A549 (cell line): Measurements from ENCODE around the gene TSPAN4.
A peak's percentile ranks its signal among the peaks of the same experiment; 100 is the strongest.

Experiments used
- BCL3 ChIP-seq: fragments of >200 bp; sonication (Bioruptor Twin); formaldehyde crosslinking; IDR thresholded peaks from 3 replicates; pipeline ENCODE4 v1.6.1; 2016
- CTCF ChIP-seq: fragments of >200 bp; sonication (Bioruptor Twin); formaldehyde crosslinking; IDR thresholded peaks from 3 replicates; pipeline ENCODE4 v1.5.1; 2016
- EHMT2 ChIP-seq: fragments of 200-600 bp; sonication (generic); IDR thresholded peaks from 2 replicates; pipeline ENCODE4 v1.6.1; 2016; ENCODE audit warnings: antibody characterized with exemption, low read depth, mild to moderate bottlenecking, moderate library complexity
- HES2 ChIP-seq: fragments of >200 bp; sonication (Bioruptor Twin); formaldehyde crosslinking; IDR thresholded peaks from 2 replicates; pipeline ENCODE4 v1.6.1; 2016
- HMGXB4 ChIP-seq: fragments of 250-450 bp; sonication (Bioruptor Pico); IDR thresholded peaks from 2 replicates; pipeline ENCODE4 v1.5.0; 2021; ENCODE audit warnings: mild to moderate bottlenecking, moderate library complexity, borderline replicate concordance
- KDM1A ChIP-seq: fragments of 200-600 bp; sonication (generic); IDR thresholded peaks from 2 replicates; pipeline ENCODE4 v1.6.1; 2016; ENCODE audit warnings: low read depth, mild to moderate bottlenecking
- MAX ChIP-seq: IDR thresholded peaks from 2 replicates; pipeline ENCODE4 v1.6.1; 2012
- MAZ ChIP-seq: fragments of 150-350 bp; IDR thresholded peaks from 2 replicates; pipeline ENCODE4 v1.6.1; 2014; ENCODE audit warnings: antibody characterized with exemption, low read depth, low read length, borderline replicate concordance
- POLR2A ChIP-seq: IDR thresholded peaks from 2 replicates; pipeline ENCODE4 v1.6.1; 2012; ENCODE audit warnings: mild to moderate bottlenecking, low read length
- RFX5 ChIP-seq: fragments of 450-650 bp; IDR thresholded peaks from 2 replicates; pipeline ENCODE4 v1.7.1; 2014; ENCODE audit warnings: antibody characterized with exemption, mild to moderate bottlenecking, moderate library complexity
- TP53 ChIP-seq: fragments of 250-450 bp; sonication (Bioruptor Pico); IDR thresholded peaks from 2 replicates; pipeline ENCODE4 v1.5.0; 2021; ENCODE audit warnings: mild to moderate bottlenecking, moderate library complexity

GRCh38 chr11:797296-798092 is 45.2 kb upstream of the TSPAN4 start:
- TF ChIP-seq CTCF (no peak), POLR2A (no peak), HMGXB4 (CRISPR knock-in tag) (no peak), MAZ (no peak), RFX5 (no peak), MAX (peak; percentile 62; the same call in 1 of the 2 replicates), TP53 (CRISPR knock-in tag) (peak; percentile 57; the same call in 1 of the 2 replicates), BCL3 (no peak), KDM1A (no peak), HES2 (no peak), EHMT2 (no peak)
